GM19324 (cell line): Measurements from ENCODE around the gene THAP2.

Experiments used
- ATAC-seq: cut with Tn5 transposase; IDR thresholded peaks from one replicate; pipeline ENCODE4 v1.9.1; 2021; ENCODE audit warnings: mild to moderate bottlenecking, moderate library complexity; ENCODE audit not compliant: unreplicated experiment, low FRiP score

Gene THAP2

DNA sequence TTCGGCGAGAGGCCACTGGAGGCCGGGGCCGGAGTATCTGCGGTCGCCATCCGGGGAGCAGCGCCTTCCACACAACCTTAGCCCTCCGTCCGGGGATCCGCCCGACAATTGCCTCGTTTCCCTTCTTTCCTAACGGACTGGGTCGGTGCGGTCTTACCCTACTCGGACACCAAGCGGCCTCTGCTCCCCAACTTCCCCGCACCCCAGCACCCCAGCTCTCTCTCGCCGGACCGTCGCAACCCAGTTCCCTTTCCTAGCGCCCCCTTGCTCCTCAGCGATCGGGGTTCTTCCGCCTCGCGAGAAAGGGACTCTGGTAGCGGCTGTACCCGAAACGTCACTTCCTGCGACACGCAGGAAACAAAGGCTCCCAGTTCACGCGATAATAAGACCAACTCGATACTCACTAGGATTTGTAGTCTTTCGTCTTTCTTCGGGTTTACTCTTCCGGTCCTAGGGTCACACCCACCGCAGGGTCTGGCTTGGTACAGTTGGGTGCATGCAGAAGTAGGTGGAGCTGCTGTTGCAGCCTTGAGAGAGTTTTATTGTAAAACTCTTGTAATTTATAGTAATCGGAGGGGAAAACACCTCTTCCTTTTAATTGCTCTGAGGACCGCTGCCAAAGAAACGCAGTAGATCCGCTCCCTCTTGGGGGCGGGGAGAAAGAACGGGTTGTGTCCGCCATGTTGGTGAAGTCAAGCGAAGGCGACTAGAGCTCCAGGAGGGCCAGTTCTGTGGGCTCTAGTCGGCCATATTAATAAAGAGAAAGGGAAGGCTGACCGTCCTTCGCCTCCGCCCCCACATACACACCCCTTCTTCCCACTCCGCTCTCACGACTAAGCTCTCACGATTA lies at the start of gene THAP2, which contains the start of gene ZFC3H1:
Gene THAP2 (plus strand): TSS at position 741 of the 850 bp plus-strand sequence. CDS start 209 bp downstream, outside the sequence.
Gene ZFC3H1 (minus strand): TSS at position 288 of the 850 bp plus-strand sequence. CDS start 238 bp downstream, at position 50.
- ATAC-seq = peak; percentile 96

- no peak for ATAC-seq
Observed at GRCh38 chr12:71621938-71622337, 42.2 kb upstream of the THAP2 start.

DNA sequence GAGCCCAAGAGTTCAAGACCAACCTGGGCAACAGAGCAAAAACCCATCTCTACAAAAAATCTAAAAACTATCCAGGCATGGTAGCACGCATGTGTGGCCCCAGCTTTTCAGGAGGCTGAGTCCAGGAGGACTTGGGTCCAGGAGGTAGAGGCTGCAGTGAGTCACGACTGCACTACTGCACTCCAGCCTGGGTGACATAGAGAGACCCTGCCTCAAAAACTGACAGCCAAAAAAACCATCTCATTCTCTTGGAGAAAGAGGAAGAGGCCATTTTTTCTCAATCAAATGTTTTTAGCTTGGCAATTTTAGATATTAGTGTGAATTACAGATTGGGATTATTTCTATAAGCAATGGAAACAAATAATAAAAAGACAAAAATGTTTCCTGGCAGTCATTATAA lies 38.6 kb upstream of the THAP2 start:
- ATAC-seq = no peak

DNA sequence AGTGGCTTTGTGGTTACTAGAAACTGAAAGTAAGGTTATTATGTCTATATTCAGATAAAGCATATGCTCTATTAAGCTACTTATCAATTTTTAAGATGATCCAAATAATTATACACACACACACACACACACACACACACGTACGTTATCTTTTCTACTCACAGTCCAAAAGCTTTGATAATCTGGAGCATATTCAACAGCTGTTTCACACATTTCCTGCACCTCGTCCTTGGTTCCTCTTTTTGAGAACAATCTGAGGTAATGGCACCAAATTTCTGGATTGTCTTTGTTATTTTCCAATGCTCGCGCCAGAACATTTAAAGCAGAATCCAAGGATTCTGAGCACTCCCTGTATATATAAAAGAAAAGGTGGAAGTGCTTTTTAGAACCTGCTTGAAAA lies 38.0 kb upstream of the THAP2 start:
- ATAC-seq = no peak

DNA sequence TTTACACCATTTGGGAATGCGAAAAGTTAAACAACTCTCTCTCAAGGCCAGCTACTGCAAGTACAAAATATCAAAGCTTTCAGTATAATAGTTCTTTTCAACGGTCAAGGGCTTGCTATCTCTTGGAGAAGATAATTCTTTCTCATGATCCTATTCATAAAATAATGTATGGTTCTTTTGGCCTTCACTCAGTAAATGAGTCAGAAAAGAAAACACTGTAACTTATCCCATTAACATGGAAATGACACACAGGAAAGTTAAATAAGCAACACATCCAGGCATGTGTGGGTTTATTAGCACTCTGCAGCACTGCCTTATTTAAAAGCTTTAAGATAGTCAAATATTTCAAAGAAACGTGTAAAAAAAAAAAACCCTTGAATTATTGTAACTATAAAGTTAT lies 37.3 kb upstream of the THAP2 start:
- no peak for ATAC-seq

DNA sequence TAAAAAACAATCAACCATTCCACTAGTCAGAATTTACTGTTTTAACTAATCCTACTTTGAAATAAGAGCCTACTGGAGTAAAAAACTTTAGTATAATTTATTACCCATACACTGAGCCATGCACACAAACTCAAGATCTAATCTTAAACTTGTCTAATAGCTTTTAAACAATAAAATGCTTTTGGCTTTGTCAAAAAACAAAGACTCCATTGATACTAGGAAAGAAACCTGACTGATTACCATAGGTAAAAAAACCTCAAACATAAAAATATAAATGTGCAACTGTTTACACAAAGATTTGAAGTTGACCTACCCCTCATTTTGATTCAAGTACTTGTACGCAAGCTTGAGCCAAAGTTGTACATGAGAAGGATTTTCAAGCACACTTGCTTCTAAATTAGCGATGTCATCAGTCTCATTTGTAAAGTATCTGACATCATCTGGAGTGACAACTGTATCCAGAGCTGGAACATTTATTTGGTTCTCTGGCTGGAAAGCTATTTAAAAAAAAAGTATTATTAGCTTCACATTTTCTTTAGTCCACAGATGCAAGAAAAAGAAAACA lies 36.6 kb upstream of the THAP2 start:
- no peak for ATAC-seq

GRCh38 chr12:71636704-71637115 lies 27.4 kb upstream of the THAP2 start:
- ATAC-seq = no peak

- ATAC-seq = no peak
Observed at GRCh38 chr12:71638499-71638898, 25.6 kb upstream of the THAP2 start.

GRCh38 chr12:71639341-71639760 lies 24.8 kb upstream of the THAP2 start:
- peak; percentile 53 for ATAC-seq

DNA sequence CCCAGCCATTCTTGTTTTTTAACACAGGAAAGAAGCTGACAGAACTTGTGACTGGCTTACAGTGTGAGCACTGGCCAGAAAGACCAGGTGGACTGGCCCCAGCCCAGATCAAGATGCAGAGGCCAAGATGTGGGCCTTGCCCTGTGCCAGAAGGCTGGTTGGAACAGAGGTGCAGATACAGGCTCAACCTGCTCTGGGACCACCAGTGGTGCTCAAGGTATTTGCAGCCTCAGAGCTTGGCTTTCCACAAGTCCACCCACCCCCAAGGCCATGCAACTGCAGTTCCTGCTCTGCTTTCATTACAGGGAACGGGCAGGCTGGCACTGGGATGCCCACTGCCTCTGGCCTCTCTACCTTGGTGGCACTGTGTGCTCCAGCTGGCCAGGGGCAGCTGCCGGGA lies 23.8 kb upstream of the THAP2 start:
- no peak for ATAC-seq

- ATAC-seq = no peak
Observed at GRCh38 chr12:71641390-71641789, 22.7 kb upstream of the THAP2 start.

DNA sequence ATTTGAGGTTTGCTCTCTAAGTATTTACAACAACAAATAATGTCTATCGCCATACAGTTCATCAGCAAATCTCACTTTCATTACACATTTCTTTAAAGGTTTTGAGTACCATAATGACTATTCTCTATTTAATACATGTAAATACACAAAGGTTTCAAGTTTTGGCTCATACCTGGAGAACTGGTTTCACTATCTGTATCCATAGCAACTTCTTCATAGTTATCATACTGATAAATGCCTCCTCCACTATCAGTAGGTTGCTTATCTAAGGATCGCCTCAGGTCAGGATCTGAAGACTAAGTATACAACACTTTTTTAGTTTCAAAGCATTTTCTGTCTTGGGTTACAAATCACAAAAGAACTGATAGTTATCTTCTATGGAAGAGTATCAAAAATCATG lies 21.8 kb upstream of the THAP2 start:
- ATAC-seq = no peak

GRCh38 chr12:71645268-71645667 lies 18.8 kb upstream of the THAP2 start:
- ATAC-seq = no peak

GRCh38 chr12:71646512-71646911 lies 17.6 kb upstream of the THAP2 start:
- ATAC-seq = no peak

- no peak for ATAC-seq
Observed at GRCh38 chr12:71648537-71648936, 15.6 kb upstream of the THAP2 start.

GRCh38 chr12:71649401-71649800 lies 14.7 kb upstream of the THAP2 start:
- no peak for ATAC-seq

DNA sequence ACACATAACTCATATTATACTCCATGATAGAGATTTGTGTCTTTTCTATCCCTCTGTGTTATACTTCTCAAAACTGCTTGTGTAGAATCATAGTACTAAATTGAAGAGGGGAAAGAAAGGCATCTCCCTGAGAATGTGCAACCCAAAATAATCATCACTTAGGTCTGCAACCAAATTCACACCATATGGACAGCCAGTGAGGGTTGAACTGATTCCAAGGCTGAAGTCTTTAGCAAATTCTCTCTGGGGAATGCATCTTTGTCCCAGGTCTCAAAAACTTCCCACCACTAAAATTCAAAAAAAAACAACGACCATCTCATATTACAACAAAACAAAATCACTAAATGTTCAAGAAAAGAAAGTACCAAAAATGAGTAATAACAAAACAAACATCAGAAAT lies 11.4 kb upstream of the THAP2 start:
- ATAC-seq = no peak

- ATAC-seq = no peak
Observed at GRCh38 chr12:71653137-71653536, 11.0 kb upstream of the THAP2 start.

- ATAC-seq = no peak
Observed at GRCh38 chr12:71654200-71654599, 9.9 kb upstream of the THAP2 start.

- ATAC-seq = no peak
Observed at GRCh38 chr12:71655495-71655894, 8.6 kb upstream of the THAP2 start.

DNA sequence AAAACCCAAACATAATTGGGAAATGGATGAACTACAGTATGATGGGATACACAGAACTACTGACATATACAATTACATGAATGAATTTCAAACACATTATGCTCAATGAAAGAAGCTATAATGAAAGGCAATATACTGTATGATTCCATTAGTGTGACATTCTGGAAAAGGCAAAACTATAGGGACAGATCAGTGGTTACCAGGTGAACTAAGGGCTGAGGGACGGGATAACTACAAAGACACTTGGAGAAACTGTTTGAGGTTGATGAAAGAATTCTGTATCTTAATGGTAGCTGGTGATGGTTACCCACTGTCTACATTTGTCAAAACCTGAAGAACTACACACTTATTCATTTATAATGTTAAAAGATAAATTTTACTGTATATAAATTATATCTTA lies 8.2 kb upstream of the THAP2 start:
- no peak for ATAC-seq

DNA sequence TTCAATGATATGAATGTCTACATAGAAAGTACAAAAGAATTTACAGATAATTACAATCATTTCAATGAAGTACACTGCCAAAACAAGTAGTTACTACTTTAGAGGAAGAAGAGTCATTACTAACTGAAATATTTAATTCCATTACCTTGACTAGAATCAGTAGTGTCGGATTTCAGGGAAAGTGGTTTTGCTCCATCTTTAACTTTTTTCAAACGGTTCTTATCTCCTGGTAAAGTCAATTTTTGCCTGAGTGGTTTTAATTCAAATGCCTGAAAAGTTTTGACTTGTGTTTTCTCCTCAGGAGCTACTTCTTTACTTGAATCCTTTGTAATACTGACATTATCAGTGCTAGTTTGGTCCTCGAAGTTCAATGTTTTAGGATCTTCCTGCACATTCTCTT lies 7.4 kb upstream of the THAP2 start:
- no peak for ATAC-seq
